Measurements from ENCODE around the gene DUSP10.

The DUSP10 gene

DNA sequence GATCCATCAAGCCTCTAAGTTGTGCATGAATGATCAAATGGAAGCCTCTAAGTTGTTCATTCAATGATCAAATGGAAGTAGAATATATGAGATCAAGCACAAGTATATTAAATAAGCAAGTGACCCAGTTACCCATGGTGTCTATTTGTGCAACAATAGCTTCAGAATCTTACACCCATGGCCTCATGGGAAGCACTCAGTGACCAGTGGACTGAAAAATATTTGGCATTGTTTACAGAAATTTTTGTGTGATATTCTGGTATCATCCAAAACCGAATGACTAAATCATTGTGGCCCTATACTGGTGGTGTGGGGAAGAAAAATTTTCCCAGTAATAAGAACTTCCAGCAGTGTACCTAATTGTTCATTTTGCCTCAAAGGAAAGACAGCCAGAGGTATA is 46.6 kb downstream of the DUSP10 start:
- H3K4me3 ChIP-seq (ENCODE audit: low read length): no peak overlapping the region
- no peak for TF ChIP-seq ZNF274 (IDR thresholded peaks at IDR 0.05; ENCODE audit: low read depth, low read length)

DNA sequence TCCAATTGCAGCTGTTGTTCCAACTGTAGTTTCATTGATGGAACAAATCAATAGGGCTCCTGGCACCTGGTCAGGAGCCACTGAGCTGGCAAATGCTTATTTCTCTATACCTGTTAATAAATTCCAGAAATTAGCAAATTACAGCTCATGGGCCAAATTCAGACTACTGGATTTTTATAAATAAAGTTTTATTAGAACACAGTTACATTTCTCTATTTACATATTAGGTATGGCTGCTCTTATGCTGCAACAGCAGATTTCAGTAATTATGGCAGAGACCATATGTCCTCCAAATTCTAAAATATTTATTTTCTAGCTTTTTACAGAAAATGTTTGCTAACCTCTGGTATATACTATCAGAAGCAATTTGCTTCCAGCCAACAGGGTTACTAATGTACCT is 47.8 kb downstream of the DUSP10 start:
- TF ChIP-seq ZNF274 (IDR thresholded peaks at IDR 0.05; ENCODE audit: low read depth, low read length): no peak
- H3K4me3 ChIP-seq (ENCODE audit: low read length): no peak overlapping the region

DNA sequence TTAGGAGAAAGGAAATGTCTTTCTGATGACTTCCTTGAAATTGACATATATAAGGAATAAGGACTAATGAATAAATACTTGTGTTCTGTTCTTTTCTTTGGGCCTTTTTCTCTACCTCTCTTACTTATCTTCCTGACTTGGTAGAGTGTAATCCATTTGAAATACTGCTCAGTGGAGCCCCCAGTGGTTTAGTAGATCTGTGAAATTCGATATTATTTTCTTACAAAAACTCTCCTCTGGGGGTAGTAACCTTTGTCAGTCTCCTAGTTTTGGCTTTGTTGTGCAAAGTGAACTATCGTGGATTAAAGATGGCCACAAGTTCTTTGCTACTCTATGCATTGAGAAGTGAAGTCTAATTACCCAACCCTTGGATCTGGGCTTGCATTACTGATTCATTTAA is 48.8 kb downstream of the DUSP10 start:
- H3K4me3 ChIP-seq (ENCODE audit: low read length): no peak overlapping the region
- TF ChIP-seq ZNF274 (IDR thresholded peaks at IDR 0.05; ENCODE audit: low read depth, low read length): no peak

DNA sequence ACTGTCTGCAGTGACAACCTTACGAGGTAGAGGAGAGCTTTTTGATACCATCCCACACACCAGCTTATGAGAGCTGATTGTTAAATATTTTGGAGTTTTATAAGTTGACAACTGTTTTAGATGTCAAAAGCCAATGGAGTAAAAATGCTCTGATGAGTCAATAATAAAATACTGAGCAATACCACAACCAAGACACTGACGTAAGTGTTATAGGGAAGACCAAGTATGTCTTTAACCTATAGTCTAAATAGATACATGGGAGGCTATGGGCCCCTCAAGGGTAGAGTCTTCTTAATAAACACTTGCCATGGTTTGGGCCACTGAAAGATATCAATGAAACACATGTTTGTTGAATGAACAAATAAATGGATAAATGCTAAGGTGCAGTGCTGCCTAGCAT is 49.2 kb downstream of the DUSP10 start:
- no peak overlapping the region for H3K4me3 ChIP-seq (ENCODE audit: low read length)
- no peak for TF ChIP-seq ZNF274 (IDR thresholded peaks at IDR 0.05; ENCODE audit: low read depth, low read length)

DNA sequence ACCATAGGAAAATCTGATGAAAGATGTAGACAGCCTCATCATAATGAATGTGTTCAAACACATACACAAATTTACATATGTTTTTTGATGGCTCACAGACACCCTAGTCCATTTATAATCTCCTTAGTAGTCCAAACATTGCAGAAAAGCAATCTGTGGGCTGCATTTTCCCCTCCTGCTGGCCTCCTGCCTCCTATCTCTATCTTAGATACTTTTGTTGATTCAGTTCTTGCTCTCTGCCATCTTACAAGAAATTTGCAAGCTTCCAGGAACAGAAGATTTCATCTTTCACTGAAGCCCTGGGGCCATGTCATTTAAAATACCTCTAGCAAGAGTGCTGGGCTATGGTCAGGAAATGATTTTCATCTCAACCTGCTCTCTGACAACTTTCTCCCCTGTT is 50.6 kb downstream of the DUSP10 start:
- no peak for TF ChIP-seq ZNF274 (IDR thresholded peaks at IDR 0.05; ENCODE audit: low read depth, low read length)

DNA sequence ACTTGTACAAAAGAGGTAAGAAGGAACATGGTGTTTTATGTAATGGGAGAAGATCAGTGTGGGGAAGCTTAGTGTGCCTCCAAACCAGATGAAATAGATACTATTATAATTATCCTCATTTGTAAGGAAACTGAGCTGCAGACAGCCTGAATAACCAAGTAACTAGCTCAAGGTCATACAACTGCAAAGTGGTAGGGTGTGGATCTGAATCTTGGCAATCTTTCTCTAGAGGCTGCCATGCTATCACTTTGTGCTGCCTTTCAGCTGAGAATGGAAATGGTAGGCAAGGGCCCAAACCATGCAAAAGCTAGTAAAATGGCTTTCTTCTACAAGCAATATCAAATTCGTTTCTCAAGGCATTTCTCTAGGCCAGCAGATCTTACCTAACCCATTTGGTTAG is 51.0 kb downstream of the DUSP10 start:
- no peak overlapping the region for H3K4me3 ChIP-seq (ENCODE audit: low read length)
- no peak for TF ChIP-seq ZNF274 (IDR thresholded peaks at IDR 0.05; ENCODE audit: low read depth, low read length)

More for the DNA sequence above, 50.6 kb downstream of the DUSP10 start:
- no peak overlapping the region for H3K4me3 ChIP-seq (ENCODE audit: low read length)

DNA sequence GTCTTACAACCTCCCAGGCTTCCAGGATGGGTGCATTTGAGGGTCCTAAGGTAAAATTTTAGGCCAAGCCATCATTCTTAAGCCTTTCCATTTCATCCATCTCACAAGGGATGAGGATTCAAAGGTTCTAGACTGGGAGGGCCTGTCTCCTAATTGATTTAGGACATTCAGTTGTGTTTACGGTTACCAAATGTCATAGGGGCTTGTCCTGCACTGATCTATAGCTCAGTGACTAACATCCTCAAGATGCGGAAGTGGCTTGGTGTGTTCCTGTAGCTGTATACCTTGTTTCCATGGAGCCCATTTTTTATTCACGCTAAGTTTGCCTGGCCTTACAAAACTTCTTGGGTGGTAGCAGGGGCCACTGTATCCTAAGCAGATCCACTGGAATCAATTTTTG is 52.8 kb downstream of the DUSP10 start:
- no peak overlapping the region for H3K4me3 ChIP-seq (ENCODE audit: low read length)
- TF ChIP-seq ZNF274 (IDR thresholded peaks at IDR 0.05; ENCODE audit: low read depth, low read length): no peak

DNA sequence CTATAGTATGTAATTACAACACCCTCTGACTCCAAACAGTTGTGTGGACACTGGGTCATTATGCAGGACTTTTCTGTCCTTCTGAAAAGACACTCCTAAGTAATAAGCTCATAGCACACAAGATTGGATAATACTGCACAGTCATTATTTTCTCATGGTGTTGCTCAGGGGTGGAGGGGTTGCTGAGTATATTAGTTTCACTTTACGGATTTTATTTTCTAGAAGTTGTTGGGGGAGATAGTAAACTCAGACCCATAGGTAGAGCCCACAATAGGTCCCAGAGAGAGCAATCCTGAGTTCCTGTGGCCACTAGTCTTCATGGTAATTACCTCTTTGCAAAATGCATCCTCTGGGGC is 53.4 kb downstream of the DUSP10 start:
- no peak overlapping the region for H3K4me3 ChIP-seq (ENCODE audit: low read length)
- no peak for TF ChIP-seq ZNF274 (IDR thresholded peaks at IDR 0.05; ENCODE audit: low read depth, low read length)

DNA sequence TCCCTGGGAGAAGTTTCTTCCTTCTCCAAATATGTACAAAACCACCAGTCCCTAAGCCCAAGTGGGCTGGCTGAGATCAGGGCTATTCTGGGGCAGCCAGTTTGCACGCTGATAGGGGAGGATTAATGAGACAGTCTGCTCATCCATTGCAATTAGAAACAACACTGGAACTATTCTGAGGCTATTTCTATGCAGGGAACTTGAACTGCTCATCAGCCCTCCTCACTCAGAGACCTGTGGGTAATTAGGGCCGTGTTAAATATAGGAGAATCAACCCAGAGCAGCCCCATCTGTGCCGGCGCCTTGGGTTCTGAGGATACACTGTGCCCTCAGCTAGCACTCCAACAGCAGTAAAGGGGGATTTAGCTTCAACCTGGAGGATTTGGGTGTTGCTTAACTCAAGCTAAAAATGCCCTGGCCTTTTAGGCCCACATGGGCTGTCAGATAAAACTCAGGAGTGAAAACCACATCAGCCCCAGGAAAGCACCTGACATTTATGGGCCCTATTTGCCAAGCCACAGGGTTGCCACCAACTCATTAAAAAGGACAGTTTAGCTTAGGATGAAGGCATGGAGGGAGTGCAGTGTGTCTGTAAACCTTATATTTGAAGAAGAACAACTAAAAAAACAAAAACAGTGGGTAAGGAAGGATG is 53.9 kb downstream of the DUSP10 start:
- no peak overlapping the region for H3K4me3 ChIP-seq (ENCODE audit: low read length)
- no peak for TF ChIP-seq ZNF274 (IDR thresholded peaks at IDR 0.05; ENCODE audit: low read depth, low read length)

DNA sequence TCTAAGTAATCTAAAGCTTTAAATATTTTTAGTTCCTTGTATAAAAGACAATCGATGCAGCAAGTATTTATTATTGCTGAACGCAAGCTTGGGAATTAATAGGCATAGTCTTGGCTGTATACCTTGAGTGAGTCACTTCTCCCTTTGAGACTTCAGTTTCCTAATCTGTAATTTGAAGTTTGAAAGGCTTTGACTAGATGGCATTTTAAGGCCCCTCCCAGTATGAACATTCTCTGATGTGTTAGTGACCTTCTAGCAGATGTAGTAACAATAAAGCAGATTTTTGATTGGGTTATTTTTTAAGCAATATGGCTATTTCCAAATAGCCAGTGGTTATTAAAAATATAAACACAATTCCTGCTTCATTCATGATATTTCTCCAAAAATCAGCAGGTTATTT is 58.2 kb downstream of the DUSP10 start:
- no peak for TF ChIP-seq ZNF274 (IDR thresholded peaks at IDR 0.05; ENCODE audit: low read depth, low read length)
- no peak overlapping the region for H3K4me3 ChIP-seq (ENCODE audit: low read length)

DNA sequence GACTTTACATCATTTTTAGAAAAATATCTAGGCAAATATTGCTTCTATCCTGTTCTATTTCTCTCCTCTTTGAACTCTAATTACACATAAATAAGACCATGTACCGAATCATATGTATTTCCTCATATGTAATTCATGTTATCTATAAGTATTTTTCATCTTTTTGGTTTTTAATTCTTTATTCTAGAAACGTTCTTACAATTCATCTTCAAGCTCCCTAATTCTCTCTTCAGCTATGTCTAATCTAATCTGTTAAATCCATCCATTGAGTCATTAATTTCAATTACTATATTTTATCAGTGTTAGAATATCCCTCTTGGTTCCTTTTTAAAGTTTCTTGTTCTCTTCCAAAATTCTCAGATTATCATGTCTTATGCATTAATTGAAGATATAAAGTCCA is 61.8 kb downstream of the DUSP10 start:
- no peak overlapping the region for H3K4me3 ChIP-seq (ENCODE audit: low read length)
- no peak for TF ChIP-seq ZNF274 (IDR thresholded peaks at IDR 0.05; ENCODE audit: low read depth, low read length)

DNA sequence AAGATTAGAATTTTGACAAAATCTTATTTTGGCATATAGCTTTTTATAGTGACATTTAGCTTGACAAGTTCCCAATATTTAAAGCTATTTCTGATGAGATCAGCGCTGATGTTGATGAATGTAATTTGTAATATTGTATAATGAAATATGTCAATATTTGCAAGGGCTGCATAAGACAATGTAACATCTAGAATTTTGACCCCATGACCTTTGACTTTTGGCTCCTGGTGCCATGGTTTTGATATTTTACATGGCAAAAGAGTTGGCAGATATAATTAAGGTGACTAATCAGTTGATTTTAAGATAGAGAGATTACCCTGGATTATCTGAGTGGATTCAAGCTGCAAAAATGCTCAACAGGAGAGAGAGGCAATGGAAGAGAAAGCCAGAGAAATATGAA is 63.9 kb downstream of the DUSP10 start:
- no peak for TF ChIP-seq ZNF274 (IDR thresholded peaks at IDR 0.05; ENCODE audit: low read depth, low read length)
- H3K4me3 ChIP-seq (ENCODE audit: low read length): no peak overlapping the region

DNA sequence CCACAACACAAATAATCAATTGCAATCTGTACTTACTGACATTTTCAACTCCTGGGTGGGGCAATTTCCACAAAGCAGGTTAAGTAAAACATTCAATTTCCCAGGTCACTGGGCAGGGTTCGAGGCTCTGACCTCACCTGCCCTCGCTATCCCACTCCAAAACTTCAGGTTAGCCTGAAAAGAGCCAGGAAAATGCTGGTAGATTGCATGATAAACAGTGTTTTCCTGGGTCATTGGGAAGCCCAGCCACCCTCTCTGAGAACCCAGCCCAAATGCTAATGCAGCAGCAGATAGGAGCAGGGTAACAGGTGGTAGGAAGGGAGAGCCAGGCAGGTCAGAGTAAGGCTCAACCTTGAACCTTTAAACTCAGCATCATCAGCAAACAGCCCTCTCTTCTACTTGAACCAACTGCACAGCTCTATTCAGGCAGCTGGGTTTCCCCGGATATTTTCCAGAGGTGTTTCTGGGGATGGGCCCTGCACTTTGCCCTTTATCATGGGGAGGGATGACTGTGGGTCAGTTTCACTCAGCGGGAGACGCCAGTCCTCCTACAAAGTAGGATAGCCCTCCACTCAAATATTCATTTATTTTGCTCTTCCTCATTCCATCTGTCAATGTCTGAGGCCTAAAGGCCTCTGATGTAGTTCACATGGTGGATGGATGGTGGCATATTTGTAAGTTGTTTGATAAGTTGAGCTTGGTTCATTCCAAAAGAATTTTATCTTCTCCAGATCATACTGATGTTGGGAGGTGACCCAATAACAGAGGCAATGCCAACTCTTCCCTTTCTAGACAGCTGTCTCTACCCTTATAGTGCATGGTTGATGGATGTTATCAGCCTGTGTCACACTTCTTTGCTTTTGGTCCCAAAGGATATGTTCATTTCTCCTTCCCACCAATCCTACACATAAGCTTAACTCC is 65.7 kb downstream of the DUSP10 start:
- TF ChIP-seq ZNF274 (IDR thresholded peaks at IDR 0.05; ENCODE audit: low read depth, low read length): no peak
- no peak overlapping the region for H3K4me3 ChIP-seq (ENCODE audit: low read length)

DNA sequence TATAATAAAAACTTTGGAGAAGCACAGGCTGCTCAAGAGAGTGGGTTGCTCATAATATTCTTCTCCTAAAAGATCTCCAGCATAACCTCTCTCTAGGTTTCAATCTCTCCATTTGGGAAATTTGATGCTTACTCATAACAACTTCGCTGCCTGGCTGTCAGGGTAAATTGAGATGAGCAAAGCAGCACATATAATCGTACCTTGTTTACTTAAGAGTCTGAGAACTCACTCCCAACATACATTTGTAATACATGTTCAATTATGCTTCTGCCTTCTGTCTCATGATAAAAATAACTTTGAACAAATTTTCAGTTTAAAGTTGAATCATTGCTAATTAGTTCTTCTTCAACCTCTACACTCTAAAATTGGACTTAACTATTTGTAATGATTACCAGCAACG is 68.9 kb downstream of the DUSP10 start:
- no peak for TF ChIP-seq ZNF274 (IDR thresholded peaks at IDR 0.05; ENCODE audit: low read depth, low read length)
- no peak overlapping the region for H3K4me3 ChIP-seq (ENCODE audit: low read length)

DNA sequence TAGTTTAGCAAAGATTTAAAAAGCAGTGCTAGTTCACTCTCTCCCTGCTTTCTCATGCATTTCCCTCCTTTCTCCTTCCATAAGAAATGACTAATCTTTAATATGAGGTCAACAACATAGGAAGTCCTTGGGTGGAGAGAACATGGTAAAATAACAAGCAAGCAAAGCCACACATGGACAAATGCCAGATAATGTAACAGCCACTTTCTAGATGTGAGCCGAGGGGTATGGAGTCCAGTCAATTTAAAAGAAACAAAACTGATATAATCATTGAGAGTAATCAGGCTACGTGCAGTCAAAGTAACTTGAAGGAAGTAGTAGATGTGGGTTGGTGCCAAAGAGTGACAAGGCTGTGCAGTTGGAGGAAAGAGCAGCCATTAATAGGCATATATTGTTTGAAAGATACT is 69.6 kb downstream of the DUSP10 start:
- H3K4me3 ChIP-seq (ENCODE audit: low read length): no peak overlapping the region
- no peak for TF ChIP-seq ZNF274 (IDR thresholded peaks at IDR 0.05; ENCODE audit: low read depth, low read length)

Measured in GM08714 (cell line).